RPMI7951 (cell line): ENCODE results near the gene MAGEB3. TPM values are rescaled to one million over a fixed set of nuclear protein-coding genes. Genes with fewer than 3 reads are reported as not detected.

Experiments
- DNase-seq: peaks from one replicate; pipeline ENCODE4 v3.0.0-alpha.2; 2012; ENCODE audit warnings: low read depth
- total RNA-seq: library from RNA; depleted of rRNA; stranded (reverse); fragments of >200 nt; shearing (Covaris generic); gene quantifications from 2 replicates; pipeline ENCODE4 v1.2.3, GENCODE V29; 2014; rRNA removed

MAGEB3 gene
- total RNA-seq, 1 experiment from 2014 or later, result not detected

DNA sequence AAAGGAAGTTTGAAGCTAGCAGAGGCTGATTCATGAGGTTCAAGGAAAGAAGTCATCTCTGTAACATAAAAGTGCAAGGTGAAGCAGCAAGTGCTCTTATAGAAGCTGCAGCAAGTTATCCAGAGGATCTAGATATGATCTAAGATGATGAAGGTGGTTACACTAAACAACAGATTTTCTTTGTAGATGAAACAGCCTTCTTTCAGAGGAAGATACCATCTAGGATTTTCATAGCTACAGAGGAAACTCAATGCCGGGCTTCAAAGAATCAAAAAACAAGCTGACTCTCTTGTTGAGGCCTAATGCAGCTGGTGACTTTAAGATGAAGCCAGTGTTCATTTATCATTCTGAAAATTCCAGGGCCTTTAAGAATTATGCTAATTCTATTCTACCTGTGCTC lies 50.0 kb downstream of the MAGEB3 start:
- DNase-seq, result no peak

DNA sequence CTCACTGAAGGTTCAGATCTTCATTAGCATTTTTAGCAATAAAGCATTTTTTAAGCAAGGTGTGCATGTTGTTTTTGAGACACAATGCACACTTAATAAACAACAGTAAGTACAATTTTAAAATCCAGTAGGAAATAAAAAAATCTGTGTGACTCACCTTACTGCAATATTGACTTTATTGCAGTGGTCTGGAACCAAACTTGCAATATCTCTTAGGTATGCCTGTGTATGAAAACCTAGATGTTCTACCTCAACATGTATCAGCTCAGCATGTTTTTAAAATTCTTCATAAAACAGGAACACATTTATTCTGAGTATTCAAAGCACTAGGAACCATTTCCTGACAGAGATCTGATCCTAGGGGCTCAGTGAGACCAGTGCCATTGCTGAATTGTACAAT lies 52.1 kb downstream of the MAGEB3 start:
- no peak for DNase-seq

DNA sequence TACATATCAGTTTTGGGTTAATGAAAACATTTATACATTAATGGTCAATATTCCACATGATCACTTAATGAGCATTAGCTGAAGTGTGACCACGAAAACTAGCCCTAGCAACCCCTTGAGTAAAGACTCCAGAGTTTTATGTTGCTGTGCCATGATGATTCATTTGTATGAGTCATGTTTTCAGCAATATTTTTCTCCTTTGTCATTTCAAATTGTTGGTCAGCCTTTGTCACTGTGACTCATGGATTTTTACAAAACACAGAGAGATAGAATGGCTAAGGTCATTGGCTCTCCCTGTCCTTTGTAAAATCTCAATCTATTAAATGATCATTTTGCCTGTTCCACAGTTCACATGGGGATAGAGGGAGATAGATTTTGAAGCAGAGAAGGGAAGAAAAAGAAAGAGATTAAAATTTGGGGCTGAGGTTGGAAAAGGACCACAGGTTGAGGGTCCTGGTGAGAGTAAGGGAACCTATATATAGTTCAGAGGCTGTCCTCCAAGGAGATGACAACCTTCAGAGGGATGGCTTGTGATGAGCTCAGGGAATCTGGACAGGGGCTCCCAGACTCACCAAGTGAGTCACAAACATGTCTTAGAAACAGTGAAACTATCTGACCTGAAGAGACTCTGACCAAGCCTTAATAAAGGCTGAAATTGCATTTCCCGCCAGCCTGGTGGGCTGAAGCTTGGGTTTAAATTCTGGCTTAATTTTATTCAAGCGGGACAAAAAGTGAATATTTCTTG lies 53.2 kb downstream of the MAGEB3 start:
- DNase-seq, result peak; percentile 94

Other genes starting within 250 kb of the MAGEB3 start
- gene MAGEB2, start 15.1 kb upstream of the MAGEB3 start, total RNA-seq, result 0.72 and 0.78 TPM in 2 replicates
- not detected in 2 replicates for gene MAGEB4, start 11.3 kb downstream of the MAGEB3 start, total RNA-seq
- gene MAGEB1, start 16.5 kb downstream of the MAGEB3 start, total RNA-seq, result 5.6 and 5.8 TPM in 2 replicates
- gene NR0B1, start 78.7 kb downstream of the MAGEB3 start, total RNA-seq, result 0.48 and 0.49 TPM in 2 replicates